Activated naive CD4-positive, alpha-beta T cell treated with Interleukin-2 at 50 U/mL for 16 hours (primary cell): ENCODE data around the gene MMP27.

ENCODE experiments used
- DNase-seq: peaks from one replicate; pipeline ENCODE4 v3.0.0-alpha.2; 2020

Gene MMP27

GRCh38 chr11:102695201-102695600, 10.4 kb downstream of the MMP27 start:
- DNase-seq: no peak

GRCh38 chr11:102685754-102686153, 19.8 kb downstream of the MMP27 start:
- no peak for DNase-seq

GRCh38 chr11:102685338-102685737, 20.2 kb downstream of the MMP27 start:
- DNase-seq: no peak

DNA sequence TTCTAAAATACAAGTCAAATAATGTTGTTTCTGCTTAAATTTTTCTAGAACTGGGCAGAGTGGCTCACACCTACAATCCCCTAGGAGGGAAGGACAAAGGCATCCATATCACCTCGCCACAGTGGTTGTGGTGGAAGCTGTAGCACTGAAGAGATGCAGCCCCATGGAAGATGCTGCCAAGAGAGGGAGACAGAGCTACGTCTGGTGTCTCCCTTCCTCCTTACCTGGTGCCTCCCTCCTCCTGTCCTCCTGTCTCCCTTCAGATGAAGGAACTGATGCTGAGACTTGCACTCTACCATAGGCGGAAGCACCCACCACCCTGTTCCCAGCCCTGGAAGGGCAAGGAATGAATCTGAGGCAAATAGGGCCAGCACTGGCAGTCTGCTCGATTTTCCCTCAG, 22.3 kb downstream of the MMP27 start:
- no peak for DNase-seq

DNA sequence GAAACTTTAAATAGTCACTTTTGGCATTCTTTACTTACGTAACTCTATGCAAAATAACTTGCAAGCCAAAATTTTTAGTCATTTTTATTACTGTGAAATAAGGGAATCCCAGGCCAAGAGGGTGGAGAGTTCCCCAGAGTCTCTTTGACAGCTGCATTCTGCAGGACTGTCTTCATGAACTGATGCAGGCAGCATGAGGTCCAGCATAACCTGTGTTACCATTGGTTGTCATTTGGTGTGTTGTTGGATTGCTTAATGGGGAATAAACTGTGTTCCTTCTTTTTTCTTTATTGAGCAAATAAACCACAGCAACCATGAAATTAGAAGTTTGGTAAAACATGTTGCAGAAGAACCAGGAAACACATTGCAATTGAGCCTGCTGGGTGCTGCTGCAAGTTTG, 24.6 kb downstream of the MMP27 start:
- DNase-seq: no peak

- no peak for DNase-seq
Observed at GRCh38 chr11:102678022-102678421, 27.5 kb downstream of the MMP27 start.

GRCh38 chr11:102676084-102676483, 29.5 kb downstream of the MMP27 start:
- DNase-seq: no peak

GRCh38 chr11:102669664-102670063, 35.9 kb downstream of the MMP27 start:
- DNase-seq: no peak

DNA sequence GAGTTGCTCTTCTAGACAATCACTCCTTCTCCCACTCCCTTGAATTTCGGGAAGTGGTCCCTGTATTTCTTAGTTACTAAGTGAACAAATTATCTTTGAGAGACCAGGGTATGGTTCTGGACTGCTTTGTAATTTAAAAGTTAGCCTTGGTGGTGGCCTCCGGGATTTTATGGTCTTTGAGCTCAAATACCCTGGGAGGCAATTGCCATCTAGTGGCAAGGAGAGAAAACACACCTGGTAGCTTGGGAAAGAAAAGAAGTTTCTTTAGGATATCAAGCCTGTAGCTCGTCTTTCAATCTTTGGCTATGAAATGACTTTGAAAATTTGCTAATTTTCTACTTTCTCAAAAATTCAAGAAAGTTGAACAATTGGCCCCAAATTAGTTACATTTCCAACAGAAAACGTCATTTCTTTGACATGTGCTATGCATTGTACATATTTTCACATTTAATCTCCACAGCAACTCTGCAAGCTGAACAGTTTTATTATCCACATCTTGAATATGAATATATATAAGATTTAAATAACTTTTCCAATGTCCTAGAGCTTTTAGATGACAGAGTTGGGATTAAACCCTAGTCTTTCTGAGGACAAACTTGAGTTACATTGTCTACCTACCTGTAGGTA, 39.1 kb downstream of the MMP27 start:
- DNase-seq: no peak

GRCh38 chr11:102664001-102664752, 41.4 kb downstream of the MMP27 start:
- peak; percentile 8 for DNase-seq

DNA sequence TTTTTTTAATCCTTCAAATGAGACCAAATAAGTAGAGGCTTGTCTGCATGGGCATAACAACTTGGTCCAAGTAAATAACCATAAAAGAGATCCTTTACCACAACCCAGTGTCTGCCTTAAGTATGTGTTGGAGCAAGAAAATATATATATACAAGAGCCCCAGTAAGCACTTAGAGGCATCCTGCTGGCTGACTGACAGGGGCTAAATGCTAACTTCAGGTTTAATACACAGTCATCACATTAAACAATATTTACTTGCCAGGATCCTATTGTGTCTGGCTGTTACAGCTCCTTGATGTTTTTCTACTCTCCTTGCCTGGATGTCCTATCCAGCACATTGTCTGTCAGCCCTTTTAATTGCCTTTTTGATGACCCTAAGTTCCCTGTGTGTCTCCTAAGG, 43.0 kb downstream of the MMP27 start:
- no peak for DNase-seq

GRCh38 chr11:102661040-102661439, 44.5 kb downstream of the MMP27 start:
- DNase-seq: no peak

GRCh38 chr11:102656528-102656927, 49.0 kb downstream of the MMP27 start:
- no peak for DNase-seq

GRCh38 chr11:102655547-102655946, 50.0 kb downstream of the MMP27 start:
- DNase-seq: no peak

DNA sequence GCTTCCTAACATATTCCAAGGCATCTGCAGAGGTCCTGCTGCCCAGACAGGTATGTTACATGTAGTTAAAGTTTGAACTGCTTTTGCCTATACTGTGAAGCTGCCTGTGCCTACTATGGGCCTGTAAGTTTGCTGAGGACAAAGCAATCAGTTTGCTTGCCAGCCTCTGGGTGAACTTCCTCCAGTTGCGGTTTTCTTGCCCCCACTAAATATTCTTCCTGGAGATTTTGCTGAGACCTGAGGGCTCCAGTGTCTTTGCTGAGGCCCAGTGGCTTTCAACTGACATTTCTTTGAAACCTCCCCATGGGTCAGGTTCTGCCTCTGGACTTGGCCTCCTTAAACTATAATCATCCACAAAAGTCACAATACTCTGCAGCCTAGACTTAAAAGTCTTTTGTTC, 50.8 kb downstream of the MMP27 start:
- DNase-seq: no peak

DNA sequence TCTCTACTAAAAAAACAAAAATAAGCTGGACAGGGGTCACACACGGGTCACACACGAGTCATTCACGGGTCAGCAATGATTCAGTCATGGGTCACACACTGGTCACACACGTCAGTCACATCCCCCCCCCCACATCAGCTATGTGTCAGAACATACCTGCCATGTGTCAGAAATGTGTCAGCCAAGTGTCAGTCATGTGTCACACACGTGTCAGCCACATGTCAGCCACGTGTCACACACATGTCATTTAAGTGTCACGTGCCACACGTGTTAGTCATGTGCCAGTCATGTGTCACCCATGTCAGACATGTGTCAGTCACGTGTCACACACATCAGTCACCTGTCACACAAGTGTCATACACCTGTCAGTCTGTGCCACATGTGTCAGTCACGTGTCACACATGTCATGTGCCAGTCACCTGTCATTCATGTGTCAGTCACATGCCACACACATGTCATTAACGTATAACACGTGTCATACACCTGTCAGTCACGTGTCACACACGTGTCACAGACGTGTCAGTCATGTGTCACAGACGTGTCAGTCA, 51.8 kb downstream of the MMP27 start:
- no peak for DNase-seq

DNA sequence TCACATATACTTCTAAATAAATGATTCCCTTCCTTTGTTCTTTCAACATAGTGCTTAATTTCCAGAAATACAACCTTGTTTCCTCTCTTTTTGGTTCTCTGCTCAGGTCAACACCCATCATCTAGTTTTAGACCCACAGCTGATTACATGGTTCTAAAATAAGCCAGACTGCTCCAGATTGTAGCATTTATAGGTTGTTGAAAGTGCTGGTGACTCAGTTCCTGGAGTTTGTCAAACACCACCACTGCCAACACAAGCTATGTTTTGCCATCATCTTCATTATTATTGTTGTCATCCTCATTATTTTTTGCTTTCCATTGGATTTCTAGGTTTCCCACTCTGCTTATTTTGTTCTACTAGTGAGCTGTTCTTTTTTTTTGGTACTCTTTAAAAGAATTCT, 58.1 kb downstream of the MMP27 start:
- DNase-seq: no peak

DNA sequence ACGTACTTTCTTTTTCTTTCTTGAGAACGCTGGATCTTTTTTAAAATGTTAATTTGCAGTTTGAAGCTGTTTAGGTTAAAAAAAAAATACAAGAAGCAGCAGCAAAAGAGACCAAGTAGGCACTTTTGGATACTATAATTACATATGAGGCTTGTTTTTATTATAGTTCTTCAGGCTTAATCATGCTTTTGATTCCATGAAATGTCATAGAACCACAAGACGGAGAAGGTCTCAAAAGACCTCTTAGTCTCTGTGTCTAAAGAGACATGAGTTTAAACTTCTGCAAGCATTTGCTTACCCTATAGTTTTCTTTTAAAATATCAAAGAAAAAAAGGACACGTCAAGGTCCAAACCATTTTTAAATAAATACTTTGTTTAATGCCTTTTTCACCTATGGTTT, 61.6 kb downstream of the MMP27 start:
- no peak for DNase-seq
